Measurements from ENCODE around the gene ZNF253.

GRCh38 chr19:19909654-19910053, 44.0 kb downstream of the ZNF253 start:
- TF ChIP-seq CTCF (optimal IDR thresholded peaks at IDR 0.05 in 1 of 3, IDR thresholded peaks at IDR 0.05 in 1 of 3, conservative IDR thresholded peaks at IDR 0.05 in 1 of 3; ENCODE audit: extremely low read depth in 1 of 3, insufficient read depth in 2 of 3, low read length in 3 of 3) (no peak), EZH2 (IDR thresholded peaks at IDR 0.05; ENCODE audit: low read length) (no peak)
